HG03060 (cell line): ENCODE data around the gene HRH4.
A peak's percentile ranks its signal among the peaks of the same experiment; 100 is the strongest.

ENCODE experiments used
- ATAC-seq: cut with Tn5 transposase; IDR thresholded peaks from one replicate; pipeline ENCODE4 v1.9.1; 2021; ENCODE audit warnings: low read depth, moderate number of reproducible peaks; ENCODE audit not compliant: unreplicated experiment

The HRH4 gene

GRCh38 chr18:24500766-24501165 lies 40.3 kb downstream of the HRH4 start:
- ATAC-seq, result no peak

- ATAC-seq, result no peak
These were observed 42.5 kb downstream of the HRH4 start for GRCh38 chr18:24502667-24503523.

GRCh38 chr18:24504401-24504800 lies 44.0 kb downstream of the HRH4 start:
- no peak for ATAC-seq

- no peak for ATAC-seq
These were observed 45.7 kb downstream of the HRH4 start for GRCh38 chr18:24506175-24506574.

GRCh38 chr18:24509435-24509834 lies 49.0 kb downstream of the HRH4 start:
- ATAC-seq, result no peak

GRCh38 chr18:24514439-24514838 lies 54.0 kb downstream of the HRH4 start:
- peak; percentile 55 for ATAC-seq

- no peak for ATAC-seq
These were observed 55.3 kb downstream of the HRH4 start for GRCh38 chr18:24515721-24516120.

- ATAC-seq, result no peak
These were observed 55.8 kb downstream of the HRH4 start for GRCh38 chr18:24516261-24516660.

- no peak for ATAC-seq
These were observed 57.1 kb downstream of the HRH4 start for GRCh38 chr18:24517554-24517953.

GRCh38 chr18:24518596-24518995 lies 58.2 kb downstream of the HRH4 start:
- ATAC-seq, result no peak
